RPMI7951 (cell line): ENCODE results near the gene PRPH2. TPM values are rescaled to one million over a fixed set of nuclear protein-coding genes. Genes with fewer than 3 reads are reported as not detected.

Experiments
- total RNA-seq: library from RNA; depleted of rRNA; stranded (reverse); fragments of >200 nt; shearing (Covaris generic); gene quantifications from 2 replicates; pipeline ENCODE4 v1.2.3, GENCODE V29; 2014; rRNA removed

The PRPH2 gene
- total RNA-seq, 1 experiment from 2014 or later = 2.5 TPM

Other genes with a start within 250 kb of the PRPH2 start
- 20.6 and 22.6 TPM in 2 replicates for gene UBR2, start 158.6 kb downstream of the PRPH2 start, total RNA-seq
- 47.8 and 63.7 TPM in 2 replicates for gene TBCC, start 23.5 kb upstream of the PRPH2 start, total RNA-seq
- 4.2 and 4.4 TPM in 2 replicates for gene BICRAL, start 59.5 kb upstream of the PRPH2 start, total RNA-seq
- 142 and 157 TPM in 2 replicates for gene RPL7L1, start 157.0 kb upstream of the PRPH2 start, total RNA-seq
- not detected in 2 replicates for gene PTCRA, start 193.5 kb upstream of the PRPH2 start, total RNA-seq
- 70.0 and 83.3 TPM in 2 replicates for gene CNPY3, start 206.9 kb upstream of the PRPH2 start, total RNA-seq
- gene GNMT, start 238.2 kb upstream of the PRPH2 start, total RNA-seq = 0.12 TPM in 1 of 2 replicates, not detected in the other